ENCODE measurements around the gene TMEM190.

- TF ChIP-seq CTCF (IDR thresholded peaks at IDR 0.05) (no peak), EP300 (IDR thresholded peaks at IDR 0.05) (no peak), POLR2A (IDR thresholded peaks at IDR 0.05) (no peak)
These were observed 14.6 kb downstream of the TMEM190 start for GRCh38 chr19:55391191-55391670.

All from sigmoid colon (tissue), 4 donors.